Measurements from ENCODE around the gene CDO1.

DNA sequence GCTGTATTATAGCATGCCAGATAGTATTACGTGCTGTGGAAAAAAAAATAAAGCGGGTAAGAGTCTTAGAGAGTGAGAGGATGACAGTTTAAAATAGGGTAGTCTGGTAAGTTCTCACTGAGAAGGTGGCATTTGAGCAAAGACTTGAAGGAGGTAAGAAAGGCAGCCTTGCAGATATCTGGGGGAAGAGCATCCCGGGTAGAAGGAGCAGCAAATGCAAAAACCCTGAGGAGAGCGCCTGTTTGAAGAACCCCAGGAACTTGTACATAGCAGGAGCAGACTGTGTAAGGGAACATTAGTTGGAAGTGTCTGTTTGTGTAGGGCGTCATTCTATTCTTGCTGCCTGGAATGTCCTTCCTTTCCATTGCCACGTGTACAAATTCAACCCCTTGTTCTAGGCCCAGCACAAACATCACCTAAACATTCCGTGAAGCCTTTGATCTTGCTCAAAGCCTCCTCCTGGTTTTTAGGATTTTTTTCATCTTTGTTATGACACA is 27.9 kb upstream of the CDO1 start:
- TF ChIP-seq POLR2AphosphoS5 (IDR thresholded peaks at IDR 0.05; ENCODE audit: low read depth) (no peak), SPI1 (IDR thresholded peaks at IDR 0.05; ENCODE audit: borderline replicate concordance, low read depth) (no peak), REST (IDR thresholded peaks at IDR 0.05; ENCODE audit: insufficient replicate concordance, low read depth) (no peak)
- TF ChIP-seq, protein P1, sequence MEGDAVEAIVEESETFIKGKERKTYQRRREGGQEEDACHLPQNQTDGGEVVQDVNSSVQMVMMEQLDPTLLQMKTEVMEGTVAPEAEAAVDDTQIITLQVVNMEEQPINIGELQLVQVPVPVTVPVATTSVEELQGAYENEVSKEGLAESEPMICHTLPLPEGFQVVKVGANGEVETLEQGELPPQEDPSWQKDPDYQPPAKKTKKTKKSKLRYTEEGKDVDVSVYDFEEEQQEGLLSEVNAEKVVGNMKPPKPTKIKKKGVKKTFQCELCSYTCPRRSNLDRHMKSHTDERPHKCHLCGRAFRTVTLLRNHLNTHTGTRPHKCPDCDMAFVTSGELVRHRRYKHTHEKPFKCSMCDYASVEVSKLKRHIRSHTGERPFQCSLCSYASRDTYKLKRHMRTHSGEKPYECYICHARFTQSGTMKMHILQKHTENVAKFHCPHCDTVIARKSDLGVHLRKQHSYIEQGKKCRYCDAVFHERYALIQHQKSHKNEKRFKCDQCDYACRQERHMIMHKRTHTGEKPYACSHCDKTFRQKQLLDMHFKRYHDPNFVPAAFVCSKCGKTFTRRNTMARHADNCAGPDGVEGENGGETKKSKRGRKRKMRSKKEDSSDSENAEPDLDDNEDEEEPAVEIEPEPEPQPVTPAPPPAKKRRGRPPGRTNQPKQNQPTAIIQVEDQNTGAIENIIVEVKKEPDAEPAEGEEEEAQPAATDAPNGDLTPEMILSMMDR (IDR thresholded peaks at IDR 0.05; ENCODE audit: insufficient read depth, low read length), result no peak

Data from HL-60 (cell line).